Liver (tissue), 9 donors: ENCODE results near the gene GALNT9. TPM values are rescaled to one million over a fixed set of nuclear protein-coding genes. Genes with fewer than 3 reads are reported as not detected.

Experiments used
- DNase-seq: peaks from one replicate; pipeline ENCODE4 v3.0.0-alpha.2; 2017; ENCODE audit warnings: low spot score
- H3K27ac ChIP-seq, 2 donors: one replicate each; pipeline ENCODE4 v1.7.0; 2013; ENCODE audit warnings: inconsistent platforms in 2 of 2, low read length in 2 of 2, control low read depth in 1 of 2, low read depth in 1 of 2, mild to moderate bottlenecking in 1 of 2
- H3K27me3 ChIP-seq, 4 donors: one replicate each; pipeline versions ENCODE4 v1.6.1 to v1.7.0; 2013; ENCODE audit warnings: low read length in 3 of 4, inconsistent platforms in 1 of 4, mild to moderate bottlenecking in 1 of 4, moderate library complexity in 1 of 4; ENCODE audit not compliant: control insufficient read depth in 4 of 4, insufficient read depth in 4 of 4
- H3K36me3 ChIP-seq, 4 donors: one replicate each; pipeline versions ENCODE4 v1.6.1 to v1.7.0; 2013; ENCODE audit warnings: low read length in 3 of 4, mild to moderate bottlenecking in 3 of 4, low read depth in 1 of 4, moderate library complexity in 1 of 4; ENCODE audit not compliant: control insufficient read depth in 4 of 4, insufficient read depth in 3 of 4
- H3K4me1 ChIP-seq, 4 donors: one replicate each; pipeline versions ENCODE4 v1.6.1 to v1.7.0; 2013; ENCODE audit warnings: low read length in 3 of 4, mild to moderate bottlenecking in 3 of 4, moderate library complexity in 1 of 4; ENCODE audit not compliant: control insufficient read depth in 4 of 4, insufficient read depth in 4 of 4
- H3K4me3 ChIP-seq, 3 donors: one replicate each; pipeline versions ENCODE4 v1.6.1 to v1.7.0; 2013; ENCODE audit warnings: low read length in 3 of 3, control low read depth in 1 of 3, low read depth in 1 of 3, mild to moderate bottlenecking in 1 of 3
- H3K9ac ChIP-seq, 2 donors: one replicate each; pipeline ENCODE4 v1.7.0; 2013; ENCODE audit warnings: low read length in 2 of 2, mild to moderate bottlenecking in 2 of 2, moderate library complexity in 2 of 2, control low read depth in 1 of 2, low read depth in 1 of 2
- H3K9me3 ChIP-seq, 4 donors: one replicate each; pipeline versions ENCODE4 v1.6.1 to v1.7.0; 2013; ENCODE audit warnings: low read length in 3 of 4; ENCODE audit not compliant: control insufficient read depth in 4 of 4
- ATF3 ChIP-seq: IDR thresholded peaks from 2 replicates; pipeline ENCODE4 v1.6.1; 2016; ENCODE audit warnings: antibody characterized with exemption
- CTCF ChIP-seq: fragments of 150-350 bp; IDR thresholded peaks from 2 replicates; pipeline ENCODE4 v1.5.1; 2017; ENCODE audit warnings: improper control_type of control experiment, low read depth, low read length; ENCODE audit not compliant: missing input control
- EGR1 ChIP-seq, 2 donors: IDR thresholded peaks; 2 replicates each; pipeline ENCODE4 v1.6.1; 2016 to 2018; ENCODE audit warnings: antibody characterized with exemption in 2 of 2, low read depth in 2 of 2
- FOXA1 ChIP-seq: IDR thresholded peaks from 2 replicates; pipeline ENCODE4 v1.6.1; 2016; ENCODE audit warnings: antibody characterized with exemption
- FOXA2 ChIP-seq: IDR thresholded peaks from 2 replicates; pipeline ENCODE4 v1.6.1; 2016; ENCODE audit warnings: antibody characterized with exemption
- GABPA ChIP-seq, 2 donors: IDR thresholded peaks in 1 of 2; conservative IDR thresholded peaks in 1 of 2; 2 replicates each; pipeline ENCODE4 v1.6.1; 2016; ENCODE audit warnings: antibody characterized with exemption in 2 of 2, mild to moderate bottlenecking in 1 of 2, moderate library complexity in 1 of 2
- HNF4A ChIP-seq, 2 donors: conservative IDR thresholded peaks; 2 replicates each; pipeline ENCODE4 v1.6.1; 2016; ENCODE audit warnings: antibody characterized with exemption in 2 of 2, mild to moderate bottlenecking in 2 of 2
- HNF4G ChIP-seq: IDR thresholded peaks from 2 replicates; pipeline ENCODE4 v1.6.1; 2016; ENCODE audit warnings: antibody characterized with exemption
- JUND ChIP-seq, 2 donors: IDR thresholded peaks; 2 replicates each; pipeline ENCODE4 v1.6.1; 2016; ENCODE audit warnings: antibody characterized with exemption in 2 of 2
- MAX ChIP-seq: IDR thresholded peaks from 2 replicates; pipeline ENCODE4 v1.6.1; 2016; ENCODE audit warnings: antibody characterized with exemption
- NR2F2 ChIP-seq: IDR thresholded peaks from 2 replicates; pipeline ENCODE4 v1.6.1; 2016; ENCODE audit warnings: antibody characterized with exemption
- RAD21 ChIP-seq, 2 donors: IDR thresholded peaks; 2 replicates each; pipeline ENCODE4 v1.6.1; 2016; ENCODE audit warnings: antibody characterized with exemption in 2 of 2, mild to moderate bottlenecking in 2 of 2
- REST ChIP-seq: IDR thresholded peaks from 2 replicates; pipeline ENCODE4 v1.6.1; 2016; ENCODE audit warnings: antibody characterized with exemption, mild to moderate bottlenecking
- RXRA ChIP-seq, 2 donors: IDR thresholded peaks; 2 replicates each; pipeline ENCODE4 v1.6.1; 2017 to 2018; ENCODE audit warnings: antibody characterized with exemption in 2 of 2, mild to moderate bottlenecking in 1 of 2
- SP1 ChIP-seq: IDR thresholded peaks from 2 replicates; pipeline ENCODE4 v1.6.1; 2018; ENCODE audit warnings: antibody characterized with exemption, mild to moderate bottlenecking
- TAF1 ChIP-seq: conservative IDR thresholded peaks from 2 replicates; pipeline ENCODE4 v1.6.1; 2016; ENCODE audit warnings: antibody characterized with exemption, mild to moderate bottlenecking
- YY1 ChIP-seq: IDR thresholded peaks from 2 replicates; pipeline ENCODE4 v1.6.1; 2016; ENCODE audit warnings: antibody characterized with exemption, mild to moderate bottlenecking
- ZBTB33 ChIP-seq: IDR thresholded peaks from 2 replicates; pipeline ENCODE4 v1.6.1; 2016; ENCODE audit warnings: antibody characterized with exemption
- WGBS: extraction: QIAGEN DNeasy Blood & Tissue Kit; methylation state at CpG from one replicate; pipeline ENCODE4 v1.1.7; 2013; 5-methylcytosine and 5-hydroxymethylcytosine counted together
- polyA plus RNA-seq, 2 donors: library from polyadenylated mRNA; stranded (reverse) in 1 of 2; unstranded in 1 of 2; fragments of 200-250 nt in 1 of 2; fragments of >200 nt in 1 of 2; fragmentation: Nextera tagmentation in 1 of 2; extraction: Ambion mirVana in 1 of 2; gene quantifications; one replicate each; pipeline versions ENCODE4 v1.2.1 to v1.2.3, GENCODE V29; 2013 to 2015
- total RNA-seq, 2 donors: library from RNA; depleted of rRNA; stranded (reverse); fragments of >200 nt; gene quantifications; one replicate each; pipeline ENCODE4 v1.2.3, GENCODE V29; 2014
- donor health status: healthy.
- donor health status: healthy.
- donor health status: healthy.
- donor health status: healthy.
- donor health status: healthy.

GALNT9 gene
- total and polyA plus RNA-seq, 4 donors, result 0.05 to 0.25 (median 0.09) TPM; not detected in 1

GRCh38 chr12:132227118-132227517 lies 102.3 kb downstream of the GALNT9 start:
- Histone ChIP-seq H3K4me1 (no peaks in the 10 kb centered on the region), H3K27ac (no peak overlapping the region), H3K9ac (no peak overlapping the region), H3K36me3 (no peaks in the 10 kb centered on the region), H3K27me3 (no peaks in the 10 kb centered on the region), H3K4me3 (no peak overlapping the region), H3K9me3 (no peaks in the 10 kb centered on the region)
- 77% methylated on average over 28 of the region's 28 CpGs for WGBS
- DNase-seq, result no peak
- TF ChIP-seq YY1 (no peak), TAF1 (no peak), MAX (no peak), HNF4A (conservative IDR thresholded peaks at IDR 0.05) (no peak), HNF4G (no peak), FOXA2 (no peak), ZBTB33 (no peak), RAD21 (IDR thresholded peaks at IDR 0.05) (no peak), FOXA1 (no peak), JUND (IDR thresholded peaks at IDR 0.05) (no peak), EGR1 (IDR thresholded peaks at IDR 0.05; ENCODE audit: low read depth in 2 of 2) (no peak), CTCF (no peak), SP1 (no peak), ATF3 (no peak)

GRCh38 chr12:132226604-132227003 lies 102.8 kb downstream of the GALNT9 start:
- H3K4me3 ChIP-seq, result no peak overlapping the region
- WGBS, result 73% methylated on average over 1 of the region's 1 CpG
- no peaks in the 10 kb centered on the region for H3K4me1 ChIP-seq
- no peak overlapping the region for H3K27ac ChIP-seq
- H3K36me3 ChIP-seq, result no peaks in the 10 kb centered on the region
- no peak overlapping the region for H3K9ac ChIP-seq
- no peaks in the 10 kb centered on the region for H3K27me3 ChIP-seq
- TF ChIP-seq CTCF, result no peak
- TF ChIP-seq SP1, result no peak
- no peak for TF ChIP-seq HNF4A (conservative IDR thresholded peaks at IDR 0.05)
- TF ChIP-seq FOXA2, result no peak
- TF ChIP-seq RXRA (IDR thresholded peaks at IDR 0.05), result no peak
- TF ChIP-seq YY1, result no peak
- no peak for TF ChIP-seq FOXA1
- TF ChIP-seq ATF3, result no peak
- TF ChIP-seq HNF4G, result no peak
- no peak for TF ChIP-seq EGR1 (IDR thresholded peaks at IDR 0.05; ENCODE audit: low read depth in 2 of 2)
- no peak for TF ChIP-seq GABPA (IDR thresholded peaks at IDR 0.05 in 1 of 2, conservative IDR thresholded peaks at IDR 0.05 in 1 of 2)
- TF ChIP-seq NR2F2, result no peak
- TF ChIP-seq MAX, result no peak
- no peak for TF ChIP-seq REST
- no peak for TF ChIP-seq ZBTB33
- no peak for TF ChIP-seq TAF1
- TF ChIP-seq RAD21 (IDR thresholded peaks at IDR 0.05), result no peak
- TF ChIP-seq JUND (IDR thresholded peaks at IDR 0.05), result no peak
- DNase-seq, result no peak
- H3K9me3 ChIP-seq, result no peaks in the 10 kb centered on the region
